Mucosa of gallbladder (tissue), 1 donor: ENCODE data around the gene TLDC2. TPM values are rescaled to one million over a fixed set of nuclear protein-coding genes. Genes with fewer than 3 reads are reported as not detected.
"Not testable (repeated sequence)": the region's sequence is repeated elsewhere in the genome, so short reads cannot be mapped to it uniquely, and the experiment has no call there.

Experiments
- DNase-seq: peaks from one replicate; pipeline ENCODE4 v3.0.0-alpha.2; 2020; ENCODE audit warnings: low spot score
- total RNA-seq: library from RNA; stranded (reverse); gene quantifications from one replicate; pipeline ENCODE4 v1.2.1, GENCODE V29; 2021
- donor health status: DM: no; HTN: no; CAD: no.

The TLDC2 gene
- 9.7 TPM for total RNA-seq

GRCh38 chr20:36875702-36876472 lies at the start of gene TLDC2:
Gene TLDC2 (plus strand): TSS chr20:36876138. CDS start chr20:36876175, 37 bp downstream.
- DNase-seq: peak; percentile 79

GRCh38 chr20:36826554-36827244 lies 49.2 kb upstream of the TLDC2 start:
- no peak for DNase-seq

GRCh38 chr20:36827541-36828279 lies 48.2 kb upstream of the TLDC2 start:
- no peak for DNase-seq

- DNase-seq: peak; percentile 38
Observed at GRCh38 chr20:36830791-36831691, 44.9 kb upstream of the TLDC2 start.

- DNase-seq: no peak
Observed at GRCh38 chr20:36832791-36833190, 43.1 kb upstream of the TLDC2 start.

- DNase-seq: peak; percentile 35
Observed at GRCh38 chr20:36833275-36834020, 42.5 kb upstream of the TLDC2 start.

- DNase-seq: no peak
Observed at GRCh38 chr20:36835025-36835424, 40.9 kb upstream of the TLDC2 start.

GRCh38 chr20:36835453-36836198 lies 40.3 kb upstream of the TLDC2 start:
- DNase-seq: peak; percentile 92

GRCh38 chr20:36836591-36837269 lies 39.2 kb upstream of the TLDC2 start:
- no peak for DNase-seq

GRCh38 chr20:36838376-36838775 lies 37.6 kb upstream of the TLDC2 start:
- not testable (repeated sequence) for DNase-seq

- no peak for DNase-seq
Observed at GRCh38 chr20:36839150-36839549, 36.8 kb upstream of the TLDC2 start.

GRCh38 chr20:36841030-36841429 lies 34.9 kb upstream of the TLDC2 start:
- not testable (repeated sequence) for DNase-seq

GRCh38 chr20:36845288-36845971 lies 30.5 kb upstream of the TLDC2 start:
- DNase-seq: no peak

GRCh38 chr20:36847009-36847709 lies 28.8 kb upstream of the TLDC2 start:
- peak; percentile 71 for DNase-seq

- DNase-seq: no peak
Observed at GRCh38 chr20:36847710-36848040, 28.3 kb upstream of the TLDC2 start.

GRCh38 chr20:36848078-36848660 lies 27.8 kb upstream of the TLDC2 start:
- DNase-seq: peak; percentile 67

GRCh38 chr20:36848677-36849076 lies 27.3 kb upstream of the TLDC2 start:
- DNase-seq: no peak
